Measurements from ENCODE around the gene KANTR. TPM values are rescaled to one million over a fixed set of nuclear protein-coding genes. Genes with fewer than 3 reads are reported as not detected.

The KANTR gene
- total and polyA plus RNA-seq, 9 of the 15 experiments (the other 6 are each of a cell fraction or from before 2014, with no cell fraction given): 1.0 to 5.7 (median 3.4) TPM

- H3K9me1 ChIP-seq (ENCODE audit: control insufficient read depth, insufficient read depth, low read length): no peaks in the 10 kb centered on the region
- H3K9me3 ChIP-seq (replicated peaks; ENCODE audit: control insufficient read depth, insufficient read depth, low read depth, low read length): no peaks in the 10 kb centered on the region; the same call in 1 of the 2 replicates
- POLR2A ChIA-PET: no interaction called here
- DNase-seq (ENCODE audit: extremely low read depth in 1 of 4, low spot score in 3 of 4) (no peak), FAIRE-seq (no peak), ATAC-seq (no peak)
- intact Hi-C loops (cut with micrococcal nuclease): no loop called here
- in situ Hi-C loops (cut with MboI): no loop called here
- H3K36me3 ChIP-seq (ENCODE audit: control insufficient read depth, insufficient read depth, low read length): peaks cover 18% of the 10 kb centered on the region; the same call in 2 of the 3 replicates
- H2AFZ ChIP-seq (ENCODE audit: low read depth, low read length): no peak overlapping the region
- WGBS (ENCODE audit: insufficient coverage, low coverage, missing lambda C conversion rate): 34% methylated on average over 4 of the region's 6 CpGs
- H3K4me2 ChIP-seq (ENCODE audit: insufficient read depth, low read length): no peak overlapping the region
- TF ChIP-seq ZNF764 (CRISPR knock-in tag; IDR thresholded peaks at IDR 0.05; ENCODE audit: low read depth) (no peak), ELF1 (tag; IDR thresholded peaks at IDR 0.05) (no peak), JUN (IDR thresholded peaks at IDR 0.05; ENCODE audit: borderline replicate concordance, low read depth, low read length) (no peak), JUN (CRISPR knock-in tag; IDR thresholded peaks at IDR 0.05; ENCODE audit: borderline replicate concordance) (no peak), ARNT (IDR thresholded peaks at IDR 0.05) (no peak), ZNF395 (CRISPR knock-in tag; IDR thresholded peaks at IDR 0.05) (no peak), TAL1 (IDR thresholded peaks at IDR 0.05) (no peak), FIP1L1 (IDR thresholded peaks at IDR 0.05; ENCODE audit: low read depth, low read length, poor library complexity, severe bottlenecking) (no peak), MYC (IDR thresholded peaks at IDR 0.05; ENCODE audit: low read depth, low read length) (no peak), MYC (CRISPR knock-in tag; IDR thresholded peaks at IDR 0.05; ENCODE audit: borderline replicate concordance, low read depth) (no peak), CREM (IDR thresholded peaks at IDR 0.05; ENCODE audit: low read depth) (no peak), ZNF75A (CRISPR knock-in tag; IDR thresholded peaks at IDR 0.05) (no peak)
- no peak overlapping the region for H3K4me3 ChIP-seq
- CTCF ChIA-PET (ENCODE audit: low intra/inter-chr PET ratio): no interaction called here
- peaks cover 0 to 13% of the 10 kb centered on the region in 2 experiments; a peak in 3 of 5 replicates for H3K4me1 ChIP-seq (replicated peaks in 1 of 2; ENCODE audit: control insufficient read depth in 2 of 2, insufficient read depth in 2 of 2, low read length in 2 of 2)
- peaks cover 10% of the 10 kb centered on the region for H3K79me2 ChIP-seq (ENCODE audit: control insufficient read depth, insufficient read depth, low read length)
- 0 out of 2 replicates have a peak, but pooled peaks cover 3% of the 10 kb centered on the region for H4K20me1 ChIP-seq (replicated peaks; ENCODE audit: control insufficient read depth, insufficient read depth, low read length)
- no peaks in the 10 kb centered on the region; a peak in 2 of 5 replicates for H3K27me3 ChIP-seq (ENCODE audit: control insufficient read depth in 2 of 2, insufficient read depth in 2 of 2, low read length in 2 of 2)
- no TSS peak for BruUV-seq (replicated peaks)
- no peak overlapping the region for H3K9ac ChIP-seq (ENCODE audit: insufficient read depth in 1 of 2, low read depth in 2 of 2, low read length in 2 of 2)
- H3K27ac ChIP-seq (ENCODE audit: extremely low read depth, low read depth, low read length): no peak overlapping the region
These were observed 7.5 kb upstream of the KANTR start for GRCh38 chrX:53086464-53086863.

Data from K562 (cell line).